ENCODE measurements around the gene KIAA1328.
"Not testable (repeated sequence)": the region's sequence is repeated elsewhere in the genome, so short reads cannot be mapped to it uniquely, and the experiment has no call there.

KIAA1328 gene

GRCh38 chr18:36828630-36829361 is at the start of gene KIAA1328, which contains the start of gene TPGS2:
KIAA1328 (plus strand) TSS chr18:36829127; CDS start chr18:36829139, 12 bp downstream.
TPGS2 (minus strand) TSS chr18:36829002; CDS start chr18:36828767, 235 bp downstream.
- DNase-seq (ENCODE audit: low read depth in 2 of 2), result peak; percentile 73 to 75

GRCh38 chr18:36780748-36781147 is 48.2 kb upstream of the KIAA1328 start:
- DNase-seq (ENCODE audit: low read depth in 2 of 2), result no peak

DNA sequence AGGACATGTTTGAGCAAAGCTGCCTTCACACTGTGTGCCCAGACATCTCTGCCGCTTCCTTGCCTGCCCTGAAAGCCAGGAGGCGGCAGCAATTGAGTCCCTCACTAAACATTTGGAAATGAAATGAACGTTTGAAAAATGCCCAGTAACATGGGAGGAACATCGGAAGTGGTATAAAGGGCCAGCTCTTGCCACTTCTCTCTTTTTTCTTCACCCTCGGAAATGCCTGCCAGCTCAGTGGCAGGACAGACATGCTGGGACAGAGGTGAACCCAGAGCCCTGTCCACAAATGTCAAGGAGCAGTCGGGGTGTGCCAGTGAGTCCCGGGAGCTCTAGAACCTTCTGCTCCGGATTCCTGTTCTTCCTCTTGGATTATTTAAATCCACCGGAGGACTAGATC is 46.2 kb upstream of the KIAA1328 start:
- no peak for DNase-seq (ENCODE audit: low read depth in 2 of 2)

GRCh38 chr18:36783792-36784191 is 45.1 kb upstream of the KIAA1328 start:
- no peak for DNase-seq (ENCODE audit: low read depth in 2 of 2)

DNA sequence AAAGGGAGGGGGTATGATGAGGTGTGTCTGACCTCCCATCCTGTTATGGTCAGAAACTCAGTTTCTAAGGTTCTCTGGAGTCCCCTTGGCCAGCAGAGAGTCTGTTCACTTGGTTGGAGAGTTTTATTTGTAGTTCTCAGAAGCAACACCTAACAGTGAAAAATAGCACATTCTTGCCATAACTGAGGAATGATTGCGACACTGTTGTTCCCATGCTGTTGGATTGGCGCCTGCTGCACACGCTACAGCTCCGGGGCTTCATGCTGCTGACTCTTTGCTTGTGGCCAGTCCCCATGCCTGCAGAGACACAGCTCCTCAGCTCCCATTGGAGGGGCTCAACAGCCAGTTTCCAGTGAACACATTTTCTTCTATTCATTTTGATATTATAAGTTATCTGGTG is 42.2 kb upstream of the KIAA1328 start:
- DNase-seq (ENCODE audit: low read depth in 2 of 2), result no peak

DNA sequence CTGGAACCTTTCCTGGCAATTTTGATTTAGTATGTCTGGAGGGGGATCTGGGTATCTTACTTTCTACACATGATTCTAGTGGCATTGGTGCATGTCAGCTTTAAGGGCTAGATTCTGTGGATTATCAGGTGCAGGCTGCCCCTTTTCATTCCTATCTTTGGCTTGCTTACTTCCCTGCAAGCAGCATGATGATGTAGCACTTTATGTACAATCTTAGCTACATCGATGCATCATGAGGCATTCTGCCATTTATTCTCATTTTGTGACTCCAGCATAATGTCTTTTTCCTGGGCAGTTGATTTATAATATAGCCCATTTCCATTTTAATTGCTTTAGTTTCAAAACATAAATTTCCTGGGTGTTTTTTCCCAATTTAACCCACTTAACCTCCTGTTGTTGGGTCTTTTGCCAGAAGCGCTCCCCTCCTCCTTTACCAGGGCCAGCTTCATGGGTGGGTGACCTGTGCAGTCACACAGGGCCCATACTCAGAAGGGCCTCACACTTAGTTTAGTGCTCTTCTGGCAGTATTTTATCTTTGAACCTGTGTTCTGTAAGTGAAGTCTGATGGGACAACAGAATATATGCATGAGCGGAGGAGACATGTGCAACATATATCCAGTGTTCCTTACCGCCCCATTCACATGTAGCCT is 36.2 kb upstream of the KIAA1328 start:
- no peak for DNase-seq (ENCODE audit: low read depth in 2 of 2)

- DNase-seq (ENCODE audit: low read depth in 2 of 2), result no peak
Measured at GRCh38 chr18:36798738-36799473, 30.0 kb upstream of the KIAA1328 start.

DNA sequence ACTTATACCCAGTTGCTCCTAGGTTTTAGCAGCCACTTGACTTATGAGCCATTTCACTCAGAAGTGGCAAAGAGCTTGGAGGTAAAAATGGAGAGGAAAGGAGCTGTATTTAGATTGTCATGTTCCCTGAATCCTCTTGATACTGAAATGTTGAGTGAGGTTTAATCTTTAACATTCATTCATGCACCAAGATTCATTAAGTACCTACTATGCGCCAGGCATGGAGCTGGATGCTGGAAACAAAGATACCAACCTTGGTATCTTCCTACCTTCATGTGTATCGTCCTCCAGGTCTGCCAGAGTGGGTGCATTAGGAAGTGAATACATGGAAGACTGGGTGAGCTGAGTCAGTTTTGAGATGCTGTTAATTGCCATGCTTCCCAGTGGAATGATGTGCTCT is 23.8 kb upstream of the KIAA1328 start:
- DNase-seq (ENCODE audit: low read depth in 2 of 2), result no peak

DNA sequence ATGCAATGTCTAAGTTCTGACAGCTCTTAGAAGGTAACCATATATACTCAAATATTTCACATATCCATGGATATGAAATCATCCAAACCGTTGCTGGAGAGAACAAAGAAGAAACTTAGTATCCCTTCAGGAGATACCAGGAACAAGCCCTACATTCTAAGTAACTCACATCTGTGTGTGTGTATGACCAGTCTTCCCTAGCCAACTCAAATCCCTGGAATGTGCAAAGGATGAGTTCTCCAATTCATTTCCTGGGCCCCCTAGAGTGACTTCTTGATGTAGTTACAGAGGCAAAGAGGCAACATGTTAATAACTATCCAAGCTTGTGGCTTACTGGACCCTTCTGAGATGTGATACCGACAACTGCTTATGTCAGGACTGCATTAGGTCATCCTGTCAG is 20.2 kb upstream of the KIAA1328 start:
- DNase-seq (ENCODE audit: low read depth in 2 of 2), result no peak

DNA sequence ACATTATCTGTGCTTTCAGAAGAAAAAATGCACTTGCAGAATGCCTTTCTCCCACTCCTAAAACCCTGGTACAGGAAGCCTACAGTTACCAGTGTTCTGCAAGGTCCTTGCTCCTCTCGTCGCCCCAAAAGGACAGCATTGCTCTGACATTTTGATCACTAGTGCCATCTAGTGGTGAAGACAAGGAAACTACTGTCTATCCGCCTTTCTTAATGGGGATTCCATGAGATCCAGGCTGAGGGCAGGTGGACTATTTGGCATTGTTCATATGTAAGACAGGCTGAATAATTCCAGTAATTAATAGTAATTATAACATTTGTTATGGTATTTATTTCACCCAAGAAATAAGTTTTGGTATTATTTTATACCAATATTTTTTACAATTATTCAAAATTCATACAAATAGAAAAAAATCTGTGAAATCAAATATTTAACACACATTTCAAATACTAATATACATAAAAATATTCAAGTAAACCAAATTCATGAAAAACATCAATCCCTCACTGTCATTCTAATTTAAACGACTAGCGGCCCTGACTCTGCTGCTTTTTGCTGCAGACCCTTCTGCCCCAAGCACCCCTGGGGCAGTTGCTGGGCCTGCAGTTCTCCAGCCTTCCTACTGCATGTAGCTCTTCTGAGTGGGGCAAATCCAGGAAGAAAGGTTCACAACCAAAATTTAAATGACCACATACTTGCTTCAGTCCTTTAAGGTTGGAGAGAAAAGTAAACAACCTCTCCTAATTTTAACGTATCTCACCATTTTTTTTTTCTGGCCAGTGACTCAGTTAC is 19.1 kb upstream of the KIAA1328 start:
- DNase-seq (ENCODE audit: low read depth in 2 of 2), result no peak

DNA sequence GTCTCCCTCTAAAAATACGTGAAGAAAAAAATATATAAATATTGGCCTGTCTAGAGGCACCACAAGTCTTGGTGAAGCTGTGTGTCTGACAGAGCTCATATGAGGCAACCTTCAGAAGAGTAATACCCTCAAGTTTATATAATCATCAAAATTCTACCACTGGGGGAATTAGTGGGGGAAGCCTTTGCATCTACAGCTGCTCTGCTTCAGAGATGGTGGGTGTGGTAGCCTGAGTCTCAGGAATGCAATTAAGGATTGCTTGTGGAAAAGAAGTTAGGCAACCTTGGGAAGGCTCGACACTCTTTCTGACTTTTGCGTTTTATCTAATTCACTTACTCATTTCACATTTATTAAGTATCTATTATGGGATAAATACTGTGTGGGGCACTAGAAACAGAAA is 17.5 kb upstream of the KIAA1328 start:
- DNase-seq (ENCODE audit: low read depth in 2 of 2), result no peak

DNA sequence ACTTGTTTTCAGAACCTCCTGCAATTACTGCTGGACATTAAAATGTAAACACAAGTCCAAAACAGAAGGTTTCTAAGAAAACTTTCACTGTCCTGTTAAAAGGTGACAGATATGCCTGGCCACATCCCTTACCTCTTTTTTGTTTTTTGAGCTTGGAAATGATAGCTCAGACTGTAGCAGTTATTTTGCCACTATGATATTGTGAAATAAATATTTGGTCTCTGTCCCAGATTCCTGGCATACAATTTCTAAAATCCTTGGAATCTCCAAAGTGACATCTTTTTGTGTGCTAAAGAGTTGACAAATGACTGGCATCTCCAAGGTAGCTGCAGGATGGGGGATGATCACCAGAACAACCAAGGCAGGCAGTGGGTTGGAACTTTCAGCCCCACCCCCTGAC is 17.0 kb upstream of the KIAA1328 start:
- DNase-seq (ENCODE audit: low read depth in 2 of 2), result no peak

DNA sequence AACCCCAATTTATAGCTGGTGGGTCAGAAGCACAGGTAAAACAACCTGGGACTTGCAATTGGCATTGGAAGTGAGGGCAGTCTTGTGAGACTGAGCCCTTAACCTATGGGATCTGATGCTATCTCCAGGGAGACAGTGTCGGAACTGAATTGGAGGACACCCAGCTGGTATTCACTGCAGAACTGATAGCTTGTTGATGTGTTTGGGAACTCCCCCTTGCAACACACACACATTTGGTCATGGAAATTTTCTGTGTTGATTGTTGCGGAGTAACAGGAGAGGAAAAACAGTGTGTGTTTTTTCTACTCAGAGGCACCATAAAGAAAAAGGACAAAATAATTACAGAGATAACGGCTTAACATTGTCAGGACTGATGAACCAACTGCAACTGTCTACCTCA is 16.2 kb upstream of the KIAA1328 start:
- no peak for DNase-seq (ENCODE audit: low read depth in 2 of 2)

GRCh38 chr18:36813101-36813775 is 15.7 kb upstream of the KIAA1328 start:
- DNase-seq (ENCODE audit: low read depth in 2 of 2), result no peak

GRCh38 chr18:36813824-36814223 is 15.1 kb upstream of the KIAA1328 start:
- no peak for DNase-seq (ENCODE audit: low read depth in 2 of 2)

DNA sequence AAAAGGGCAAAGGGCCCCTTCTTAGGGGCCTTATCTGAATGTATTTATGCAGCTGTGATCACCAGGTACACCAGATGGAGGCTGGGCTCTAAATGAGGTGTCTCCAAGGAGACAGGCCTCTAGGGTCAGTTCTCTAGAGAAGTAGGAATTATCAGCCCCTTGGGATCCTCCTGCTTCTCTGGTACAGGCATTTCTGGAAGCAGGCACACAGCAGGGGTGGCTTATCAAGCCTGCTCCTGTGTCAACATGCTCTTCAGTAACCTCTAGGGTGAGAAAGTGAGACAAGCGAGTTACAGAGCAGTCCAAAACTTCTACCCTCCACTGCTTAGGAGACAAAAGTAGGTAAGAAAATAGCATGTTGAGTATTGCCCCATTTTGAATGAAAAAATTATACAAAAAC is 13.9 kb upstream of the KIAA1328 start:
- DNase-seq (ENCODE audit: low read depth in 2 of 2), result no peak

DNA sequence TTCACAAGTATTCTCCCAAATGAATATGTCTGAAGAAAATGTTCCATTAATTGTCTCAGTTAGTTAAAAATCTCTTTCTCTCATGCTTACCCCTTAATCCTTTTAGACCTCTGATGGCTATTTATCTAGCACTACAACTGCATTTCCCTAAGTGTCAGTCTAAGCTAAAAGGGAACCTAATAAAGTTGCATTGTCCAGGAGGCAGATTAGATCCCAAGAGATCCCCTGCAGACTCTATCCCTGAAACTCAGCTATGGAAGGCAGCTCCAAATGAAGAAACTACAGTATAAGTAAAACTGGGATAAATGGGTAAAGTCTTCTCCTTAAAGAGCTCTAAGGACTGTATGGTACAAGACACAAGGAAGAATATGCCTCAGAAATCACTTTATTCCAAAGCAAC is 12.8 kb upstream of the KIAA1328 start:
- not testable (repeated sequence) for DNase-seq (ENCODE audit: low read depth in 2 of 2)

- DNase-seq (ENCODE audit: low read depth in 2 of 2), result no peak
Measured at GRCh38 chr18:36817039-36817438, 11.9 kb upstream of the KIAA1328 start.

DNA sequence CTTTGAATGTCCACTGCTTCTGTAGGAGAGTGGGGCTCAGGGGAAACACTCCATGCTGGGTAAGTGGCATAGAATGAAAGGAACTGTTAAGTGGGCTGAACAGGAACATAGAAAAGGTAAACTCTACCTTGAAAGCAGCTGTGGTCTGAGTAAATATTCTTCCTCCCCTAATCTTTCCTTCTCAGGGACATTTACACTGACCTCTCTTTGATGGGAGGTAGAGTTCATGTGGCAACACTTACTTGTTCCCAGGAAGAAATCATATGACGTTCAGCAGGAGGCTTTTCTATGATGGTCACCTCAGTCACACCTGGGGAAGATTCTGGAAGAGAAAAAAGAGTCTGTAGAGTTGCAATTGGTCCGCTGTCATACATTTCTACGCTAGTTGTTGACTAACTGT is 10.3 kb upstream of the KIAA1328 start:
- no peak for DNase-seq (ENCODE audit: low read depth in 2 of 2)

- no peak for DNase-seq (ENCODE audit: low read depth in 2 of 2)
Measured at GRCh38 chr18:36819621-36820020, 9.3 kb upstream of the KIAA1328 start.

DNA sequence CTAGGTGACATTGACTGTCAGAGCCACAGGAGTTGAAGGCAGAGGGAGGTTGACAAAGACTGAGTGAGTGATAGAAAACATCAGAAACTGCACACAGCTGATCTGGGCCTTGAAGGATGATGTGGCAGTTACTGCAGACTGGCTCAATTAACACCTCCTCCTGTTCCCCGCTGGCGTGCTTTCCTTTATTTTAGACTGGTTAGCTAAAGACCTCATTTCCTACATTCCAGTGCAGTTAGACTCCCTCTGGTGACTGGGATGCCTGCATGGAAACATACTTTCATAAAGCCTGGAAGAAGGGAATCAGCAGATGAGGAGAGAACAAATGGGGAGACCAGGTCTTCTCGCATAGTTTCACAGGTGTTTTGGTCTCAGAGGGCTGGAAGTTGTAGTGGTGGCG is 7.2 kb upstream of the KIAA1328 start:
- DNase-seq (ENCODE audit: low read depth in 2 of 2), result no peak
